MM.1S (cell line): ENCODE measurements around the gene CDH4.

Source experiments
- DNase-seq: peaks from one replicate; pipeline ENCODE4 v3.0.0-alpha.2; 2015
- H2AFZ ChIP-seq: fragments of 300-600 bp; sonication (generic); 2 replicates; pipeline ENCODE4 v1.6.0; 2016; ENCODE audit warnings: antibody characterized with exemption, low read length
- H3F3A ChIP-seq: fragments of 300-600 bp; sonication (generic); 2 replicates; pipeline ENCODE4 v1.6.1; 2016; ENCODE audit warnings: mild to moderate bottlenecking, antibody characterized with exemption, low read length, moderate library complexity, mixed read lengths; ENCODE audit not compliant: insufficient read depth
- H3K27ac ChIP-seq: fragments of 300-600 bp; sonication (generic); 2 replicates; pipeline ENCODE4 v1.5.1; 2016; ENCODE audit warnings: mild to moderate bottlenecking, low read length
- H3K27me3 ChIP-seq: fragments of 300-600 bp; sonication (generic); replicated peaks from 2 replicates; pipeline ENCODE4 v1.6.0; 2016; ENCODE audit warnings: low read length; ENCODE audit not compliant: insufficient read depth
- H3K36me3 ChIP-seq: fragments of 300-600 bp; sonication (generic); replicated peaks from 2 replicates; pipeline ENCODE4 v1.6.1; 2016; ENCODE audit warnings: mild to moderate bottlenecking, low read length, mixed read lengths; ENCODE audit not compliant: insufficient read depth
- H3K4me1 ChIP-seq: fragments of 300-600 bp; sonication (generic); 2 replicates; pipeline ENCODE4 v1.6.1; 2016; ENCODE audit warnings: low read length, mixed read lengths
- H3K4me2 ChIP-seq: fragments of 300-600 bp; sonication (generic); 2 replicates; pipeline ENCODE4 v1.6.0; 2016; ENCODE audit warnings: low read depth, low read length
- H3K4me3 ChIP-seq: fragments of 300-600 bp; sonication (generic); 2 replicates; pipeline ENCODE4 v1.5.1; 2016; ENCODE audit warnings: low read length, mixed read lengths
- H3K79me2 ChIP-seq: fragments of 300-600 bp; sonication (generic); 2 replicates; pipeline ENCODE4 v1.6.1; 2016; ENCODE audit warnings: mixed run types, low read length, mixed read lengths
- H3K9ac ChIP-seq: fragments of 300-600 bp; sonication (generic); 2 replicates; pipeline ENCODE4 v1.6.1; 2016; ENCODE audit warnings: low read length, mixed read lengths
- H3K9me2 ChIP-seq: fragments of 300-600 bp; sonication (generic); replicated peaks from 2 replicates; pipeline ENCODE4 v1.6.1; 2016; ENCODE audit warnings: mild to moderate bottlenecking, low read length, mixed read lengths; ENCODE audit not compliant: insufficient read depth
- H3K9me3 ChIP-seq: fragments of 300-600 bp; sonication (generic); replicated peaks from 2 replicates; pipeline ENCODE4 v1.6.1; 2016; ENCODE audit warnings: mild to moderate bottlenecking, low read length, mixed read lengths; ENCODE audit not compliant: insufficient read depth
- H4K20me1 ChIP-seq: fragments of 300-600 bp; sonication (generic); 2 replicates; pipeline ENCODE4 v1.6.1; 2016; ENCODE audit warnings: mild to moderate bottlenecking, low read length, moderate library complexity, mixed read lengths; ENCODE audit not compliant: insufficient read depth
- CTCF ChIP-seq: fragments of 300-600 bp; sonication (generic); IDR thresholded peaks from 2 replicates; pipeline ENCODE4 v1.5.1; 2016; ENCODE audit warnings: antibody characterized with exemption, low read length, mixed read lengths
- EZH2 ChIP-seq: fragments of 300-600 bp; sonication (generic); optimal IDR thresholded peaks from 2 replicates; pipeline ENCODE3; 2017; ENCODE audit warnings: low read depth, mild to moderate bottlenecking, antibody characterized with exemption, low read length, mixed read lengths
- EZH2phosphoT487 ChIP-seq: fragments of 300-600 bp; sonication (generic); IDR thresholded peaks from 2 replicates; pipeline ENCODE4 v1.6.1; 2018; ENCODE audit warnings: antibody characterized with exemption, low read length

The CDH4 gene

GRCh38 chr20:61877776-61878477, 625.9 kb downstream of the CDH4 start:
- Histone ChIP-seq H3K27ac (no peak overlapping the region), H3K4me1 (no peaks in the 10 kb centered on the region), H2AFZ (no peak overlapping the region), H3K9ac (no peak overlapping the region), H4K20me1 (no peaks in the 10 kb centered on the region), H3K9me2 (no peaks in the 10 kb centered on the region), H3K9me3 (no peaks in the 10 kb centered on the region), H3K4me2 (no peak overlapping the region), H3F3A (no peaks in the 10 kb centered on the region), H3K4me3 (no peak overlapping the region), H3K36me3 (no peaks in the 10 kb centered on the region), H3K79me2 (no peaks in the 10 kb centered on the region), H3K27me3 (peaks cover 98% of the 10 kb centered on the region)
- no peak for TF ChIP-seq EZH2phosphoT487
- TF ChIP-seq CTCF = no peak
- TF ChIP-seq EZH2 = no peak
- DNase-seq = no peak

GRCh38 chr20:61878478-61879302, 626.6 kb downstream of the CDH4 start:
- Histone ChIP-seq H3K4me1 (no peaks in the 10 kb centered on the region), H2AFZ (no peak overlapping the region), H3K27me3 (peaks cover 98% of the 10 kb centered on the region), H3K4me3 (no peak overlapping the region), H3F3A (no peaks in the 10 kb centered on the region), H3K9me3 (no peaks in the 10 kb centered on the region), H3K9me2 (no peaks in the 10 kb centered on the region), H3K4me2 (no peak overlapping the region), H3K36me3 (no peaks in the 10 kb centered on the region), H3K27ac (no peak overlapping the region), H4K20me1 (no peaks in the 10 kb centered on the region), H3K79me2 (no peaks in the 10 kb centered on the region), H3K9ac (no peak overlapping the region)
- TF ChIP-seq CTCF (no peak), EZH2 (no peak), EZH2phosphoT487 (no peak)
- no peak for DNase-seq

- no peaks in the 10 kb centered on the region for H3K4me1 ChIP-seq
- H3K4me2 ChIP-seq = no peak overlapping the region
These were observed 627.2 kb downstream of the CDH4 start for GRCh38 chr20:61879303-61879620.

More at GRCh38 chr20:61879303-61879620, 627.2 kb downstream of the CDH4 start:
- H3K4me3 ChIP-seq = no peak overlapping the region
- no peaks in the 10 kb centered on the region for H3K36me3 ChIP-seq
- DNase-seq = no peak
- H3K9me3 ChIP-seq = no peaks in the 10 kb centered on the region
- no peak overlapping the region for H3K9ac ChIP-seq
- H4K20me1 ChIP-seq = no peaks in the 10 kb centered on the region
- no peak for TF ChIP-seq EZH2
- no peak for TF ChIP-seq EZH2phosphoT487
- TF ChIP-seq CTCF = no peak
- no peaks in the 10 kb centered on the region for H3K79me2 ChIP-seq
- H3K9me2 ChIP-seq = no peaks in the 10 kb centered on the region
- H2AFZ ChIP-seq = no peak overlapping the region
- no peaks in the 10 kb centered on the region for H3F3A ChIP-seq
- peaks cover 98% of the 10 kb centered on the region for H3K27me3 ChIP-seq
- no peak overlapping the region for H3K27ac ChIP-seq
